ENCODE measurements around the gene RGS16. TPM values are rescaled to one million over a fixed set of nuclear protein-coding genes. Genes with fewer than 3 reads are reported as not detected.

RGS16 gene
- total and polyA plus RNA-seq, 9 of the 15 experiments (the other 6 are each of a cell fraction or from before 2014, with no cell fraction given), result 0.07 to 0.55 (median 0.36) TPM

GRCh38 chr1:182588500-182589396 is 15.4 kb downstream of the RGS16 start, which contains the start of gene RNASEL (continued):
- TF ChIP-seq STAT6 (CRISPR knock-in tag; IDR thresholded peaks at IDR 0.05) (no peak), NEUROD1 (IDR thresholded peaks at IDR 0.05; ENCODE audit: borderline replicate concordance, low read depth, low read length, partially characterized antibody) (no peak), NCOA1 (IDR thresholded peaks at IDR 0.05; ENCODE audit: low read depth) (0 out of 2 replicates have a peak, but pooled peaks have one; percentile 66), RBM39 (optimal IDR thresholded peaks at IDR 0.05; ENCODE audit: low read depth, low read length) (peak; percentile 62), TFAM (CRISPR knock-in tag; conservative IDR thresholded peaks at IDR 0.05) (no peak), MAFG (tag; conservative IDR thresholded peaks at IDR 0.05) (0 out of 2 replicates have a peak, but pooled peaks have one; percentile 42), ZNF282 (CRISPR knock-in tag; IDR thresholded peaks at IDR 0.05) (no peak), TRIM28 (IDR thresholded peaks at IDR 0.05) (no peak), SMARCE1 (IDR thresholded peaks at IDR 0.05) (peak; percentile 47; the same call in 1 of the 2 replicates), NELFE (IDR thresholded peaks at IDR 0.05; ENCODE audit: insufficient read depth, insufficient read length) (no peak), ZNF23 (CRISPR knock-in tag; IDR thresholded peaks at IDR 0.05) (no peak), SMAD4 (CRISPR knock-in tag; conservative IDR thresholded peaks at IDR 0.05) (peak; percentile 62; the same call in 1 of the 2 replicates), NR2C2 (CRISPR knock-in tag; IDR thresholded peaks at IDR 0.05) (no peak), NR2C2 (tag; IDR thresholded peaks at IDR 0.05) (peak; percentile 81), PCBP2 (IDR thresholded peaks at IDR 0.05; ENCODE audit: low read depth, low read length, poor library complexity, severe bottlenecking) (no peak), ZNF134 (CRISPR knock-in tag; conservative IDR thresholded peaks at IDR 0.05) (0 out of 2 replicates have a peak, but pooled peaks have one; percentile 22), SNAPC5 (CRISPR knock-in tag; IDR thresholded peaks at IDR 0.05) (no peak), SPI1 (IDR thresholded peaks at IDR 0.05; ENCODE audit: borderline replicate concordance, low read depth, low read length) (peak; percentile 35; the same call in 1 of the 2 replicates), KDM5B (IDR thresholded peaks at IDR 0.05; ENCODE audit: insufficient replicate concordance, low read depth, low read length) (peak; percentile 49), JUNB (CRISPR knock-in tag; conservative IDR thresholded peaks at IDR 0.05) (0 out of 2 replicates have a peak, but pooled peaks have one; percentile 35), TSC22D4 (tag; IDR thresholded peaks at IDR 0.05) (no peak), ZSCAN32 (CRISPR knock-in tag; IDR thresholded peaks at IDR 0.05) (peak; percentile 18; the same call in 1 of the 2 replicates), ZBTB1 (CRISPR knock-in tag; IDR thresholded peaks at IDR 0.05; ENCODE audit: borderline replicate concordance, low read depth) (no peak), RBBP5 (IDR thresholded peaks at IDR 0.05; ENCODE audit: borderline replicate concordance, insufficient read depth, low read length, poor library complexity, severe bottlenecking) (peak; percentile 72), NCOA6 (IDR thresholded peaks at IDR 0.05) (no peak), RBM14 (IDR thresholded peaks at IDR 0.05; ENCODE audit: borderline replicate concordance, insufficient read depth, low read depth, low read length) (no peak), BRD9 (IDR thresholded peaks at IDR 0.05; ENCODE audit: low read depth, partially characterized antibody) (no peak)

Data from K562 (cell line).